HEK293 (cell line): ENCODE measurements around the gene MED13L.
A peak's percentile ranks its signal among the peaks of the same experiment; 100 is the strongest.

ENCODE experiments used
- GLI4 ChIP-seq: fragments of 450-650 bp; formaldehyde crosslinking; IDR thresholded peaks from 2 replicates; pipeline ENCODE4 v1.5.1; 2016; ENCODE audit warnings: missing biosample characterization, missing genetic modification characterization
- KLF1 ChIP-seq: fragments of 450-650 bp; formaldehyde crosslinking; IDR thresholded peaks from 2 replicates; pipeline ENCODE4 v1.5.1; 2016; ENCODE audit warnings: missing biosample characterization, missing genetic modification characterization
- WT1 ChIP-seq: fragments of 450-650 bp; formaldehyde crosslinking; IDR thresholded peaks from 2 replicates; pipeline ENCODE4 v1.5.1; 2016; ENCODE audit warnings: missing biosample characterization, missing genetic modification characterization
- ZBTB6 ChIP-seq: fragments of 450-650 bp; formaldehyde crosslinking; IDR thresholded peaks from 2 replicates; pipeline ENCODE4 v1.5.1; 2017; ENCODE audit warnings: missing biosample characterization, missing genetic modification characterization
- ZIC2 ChIP-seq: fragments of 450-650 bp; formaldehyde crosslinking; IDR thresholded peaks from 2 replicates; pipeline ENCODE4 v1.5.1; 2016; ENCODE audit warnings: missing biosample characterization, missing genetic modification characterization
- ZNF10 ChIP-seq: fragments of 450-650 bp; formaldehyde crosslinking; IDR thresholded peaks from 2 replicates; pipeline ENCODE4 v1.5.1; 2017; ENCODE audit warnings: missing biosample characterization, missing genetic modification characterization
- ZNF184 ChIP-seq: fragments of 450-650 bp; IDR thresholded peaks from 2 replicates; pipeline ENCODE4 v1.5.1; 2018; ENCODE audit warnings: missing biosample characterization, mild to moderate bottlenecking, missing genetic modification characterization
- ZNF2 ChIP-seq: fragments of 450-650 bp; formaldehyde crosslinking; IDR thresholded peaks from 2 replicates; pipeline ENCODE4 v1.5.1; 2016; ENCODE audit warnings: missing biosample characterization, missing genetic modification characterization
- ZNF23 ChIP-seq: fragments of 450-650 bp; formaldehyde crosslinking; IDR thresholded peaks from 2 replicates; pipeline ENCODE4 v1.5.1; 2016; ENCODE audit warnings: missing biosample characterization, missing genetic modification characterization, borderline replicate concordance
- ZNF26 ChIP-seq: fragments of 450-650 bp; formaldehyde crosslinking; IDR thresholded peaks from 2 replicates; pipeline ENCODE4 v1.5.1; 2016; ENCODE audit warnings: missing biosample characterization, missing genetic modification characterization
- ZNF311 ChIP-seq: fragments of 450-650 bp; formaldehyde crosslinking; IDR thresholded peaks from 2 replicates; pipeline ENCODE4 v1.5.1; 2017; ENCODE audit warnings: missing biosample characterization, missing genetic modification characterization, borderline replicate concordance
- ZNF324 ChIP-seq: fragments of 450-650 bp; formaldehyde crosslinking; IDR thresholded peaks from 2 replicates; pipeline ENCODE4 v1.5.1; 2016; ENCODE audit warnings: missing biosample characterization, missing genetic modification characterization
- ZNF335 ChIP-seq: fragments of 450-650 bp; formaldehyde crosslinking; conservative IDR thresholded peaks from 2 replicates; pipeline ENCODE4 v1.5.1; 2016; ENCODE audit warnings: missing biosample characterization, missing genetic modification characterization
- ZNF362 ChIP-seq: fragments of 450-650 bp; formaldehyde crosslinking; IDR thresholded peaks from 2 replicates; pipeline ENCODE4 v1.5.1; 2016; ENCODE audit warnings: missing biosample characterization, missing genetic modification characterization
- ZNF391 ChIP-seq: fragments of 450-650 bp; formaldehyde crosslinking; IDR thresholded peaks from 2 replicates; pipeline ENCODE4 v1.5.1; 2016; ENCODE audit warnings: low read depth, missing biosample characterization, missing genetic modification characterization, borderline replicate concordance
- ZNF398 ChIP-seq: fragments of 450-650 bp; formaldehyde crosslinking; IDR thresholded peaks from 2 replicates; pipeline ENCODE4 v1.5.1; 2017; ENCODE audit warnings: missing biosample characterization, missing genetic modification characterization
- ZNF48 ChIP-seq: fragments of 450-650 bp; formaldehyde crosslinking; IDR thresholded peaks from 2 replicates; pipeline ENCODE4 v1.5.1; 2016; ENCODE audit warnings: missing biosample characterization, missing genetic modification characterization
- ZNF529 ChIP-seq: fragments of 450-650 bp; formaldehyde crosslinking; IDR thresholded peaks from 2 replicates; pipeline ENCODE4 v1.5.1; 2017; ENCODE audit warnings: missing genetic modification characterization, missing biosample characterization; ENCODE audit not compliant: insufficient replicate concordance
- ZNF580 ChIP-seq: fragments of 450-650 bp; formaldehyde crosslinking; IDR thresholded peaks from 2 replicates; pipeline ENCODE4 v1.5.1; 2016; ENCODE audit warnings: missing biosample characterization, missing genetic modification characterization
- ZNF639 ChIP-seq: fragments of 450-650 bp; formaldehyde crosslinking; IDR thresholded peaks from 2 replicates; pipeline ENCODE4 v1.5.1; 2016; ENCODE audit warnings: missing biosample characterization, missing genetic modification characterization
- ZNF658 ChIP-seq: fragments of 450-650 bp; formaldehyde crosslinking; IDR thresholded peaks from 2 replicates; pipeline ENCODE4; 2016; ENCODE audit warnings: missing biosample characterization, missing genetic modification characterization
- ZNF701 ChIP-seq: fragments of 450-650 bp; formaldehyde crosslinking; IDR thresholded peaks from 2 replicates; pipeline ENCODE4 v1.5.1; 2016; ENCODE audit warnings: missing biosample characterization, missing genetic modification characterization
- ZNF76 ChIP-seq: fragments of 450-650 bp; formaldehyde crosslinking; IDR thresholded peaks from 2 replicates; pipeline ENCODE4; 2016; ENCODE audit warnings: low read depth, missing biosample characterization, missing genetic modification characterization, borderline replicate concordance
- ZNF791 ChIP-seq: fragments of 450-650 bp; formaldehyde crosslinking; IDR thresholded peaks from 2 replicates; pipeline ENCODE4 v1.5.1; 2016; ENCODE audit warnings: missing biosample characterization, missing genetic modification characterization
- TF ChIP-seq, protein P1 (sequence below): fragments of 450-650 bp; formaldehyde crosslinking; IDR thresholded peaks from 2 replicates; pipeline ENCODE4 v1.5.1; 2016; ENCODE audit warnings: missing biosample characterization, missing genetic modification characterization
- TF ChIP-seq, protein P2 (sequence below): fragments of 450-650 bp; formaldehyde crosslinking; IDR thresholded peaks from 2 replicates; pipeline ENCODE4 v1.5.1; 2016; ENCODE audit warnings: missing biosample characterization, missing genetic modification characterization, low read depth
- TF ChIP-seq, protein P3 (sequence below): fragments of 450-650 bp; formaldehyde crosslinking; IDR thresholded peaks from 2 replicates; pipeline ENCODE4 v1.5.1; 2016; ENCODE audit warnings: missing biosample characterization, missing genetic modification characterization
- TF ChIP-seq, protein P4 (sequence below): fragments of 450-650 bp; formaldehyde crosslinking; IDR thresholded peaks from 2 replicates; pipeline ENCODE4 v1.5.1; 2017; ENCODE audit warnings: missing biosample characterization, missing genetic modification characterization

Gene MED13L

GRCh38 chr12:116157845-116158267 lies 119.6 kb downstream of the MED13L start (continued):
- TF ChIP-seq, protein P1, sequence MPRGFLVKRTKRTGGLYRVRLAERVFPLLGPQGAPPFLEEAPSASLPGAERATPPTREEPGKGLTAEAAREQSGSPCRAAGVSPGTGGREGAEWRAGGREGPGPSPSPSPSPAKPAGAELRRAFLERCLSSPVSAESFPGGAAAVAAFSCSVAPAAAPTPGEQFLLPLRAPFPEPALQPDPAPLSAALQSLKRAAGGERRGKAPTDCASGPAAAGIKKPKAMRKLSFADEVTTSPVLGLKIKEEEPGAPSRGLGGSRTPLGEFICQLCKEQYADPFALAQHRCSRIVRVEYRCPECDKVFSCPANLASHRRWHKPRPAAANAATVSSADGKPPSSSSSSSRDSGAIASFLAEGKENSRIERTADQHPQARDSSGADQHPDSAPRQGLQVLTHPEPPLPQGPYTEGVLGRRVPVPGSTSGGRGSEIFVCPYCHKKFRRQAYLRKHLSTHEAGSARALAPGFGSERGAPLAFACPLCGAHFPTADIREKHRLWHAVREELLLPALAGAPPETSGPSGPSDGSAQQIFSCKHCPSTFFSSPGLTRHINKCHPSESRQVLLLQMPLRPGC (tag by site-specific recombination), result no peak
- TF ChIP-seq ZNF26 (tag by site-specific recombination), result no peak
- TF ChIP-seq KLF1 (tag by site-specific recombination), result no peak
- no peak for TF ChIP-seq WT1 (tag by site-specific recombination)
- no peak for TF ChIP-seq ZNF658
- no peak for TF ChIP-seq GLI4
- TF ChIP-seq ZNF335 (tag by site-specific recombination), result 0 out of 2 replicates have a peak, but pooled peaks have one; percentile 22
- TF ChIP-seq, protein P2, sequence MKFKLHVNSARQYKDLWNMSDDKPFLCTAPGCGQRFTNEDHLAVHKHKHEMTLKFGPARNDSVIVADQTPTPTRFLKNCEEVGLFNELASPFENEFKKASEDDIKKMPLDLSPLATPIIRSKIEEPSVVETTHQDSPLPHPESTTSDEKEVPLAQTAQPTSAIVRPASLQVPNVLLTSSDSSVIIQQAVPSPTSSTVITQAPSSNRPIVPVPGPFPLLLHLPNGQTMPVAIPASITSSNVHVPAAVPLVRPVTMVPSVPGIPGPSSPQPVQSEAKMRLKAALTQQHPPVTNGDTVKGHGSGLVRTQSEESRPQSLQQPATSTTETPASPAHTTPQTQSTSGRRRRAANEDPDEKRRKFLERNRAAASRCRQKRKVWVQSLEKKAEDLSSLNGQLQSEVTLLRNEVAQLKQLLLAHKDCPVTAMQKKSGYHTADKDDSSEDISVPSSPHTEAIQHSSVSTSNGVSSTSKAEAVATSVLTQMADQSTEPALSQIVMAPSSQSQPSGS (tag by site-specific recombination), result no peak
- no peak for TF ChIP-seq ZNF529 (tag by site-specific recombination)
- TF ChIP-seq ZNF2, result peak; percentile 21; the same call in 1 of the 2 replicates
- TF ChIP-seq ZNF48 (tag by site-specific recombination), result no peak
- peak; percentile 85 for TF ChIP-seq ZNF362
- no peak for TF ChIP-seq ZNF184 (tag by site-specific recombination)
- no peak for TF ChIP-seq ZNF580 (tag by site-specific recombination)
- no peak for TF ChIP-seq ZNF701
- TF ChIP-seq ZNF639 (tag by site-specific recombination), result 0 out of 2 replicates have a peak, but pooled peaks have one; percentile 39
- TF ChIP-seq ZNF311 (tag by site-specific recombination), result no peak
- peak; percentile 79 for TF ChIP-seq ZNF10 (tag by site-specific recombination)
- no peak for TF ChIP-seq ZIC2
- TF ChIP-seq ZNF791 (tag by site-specific recombination), result no peak
- TF ChIP-seq, protein P3, sequence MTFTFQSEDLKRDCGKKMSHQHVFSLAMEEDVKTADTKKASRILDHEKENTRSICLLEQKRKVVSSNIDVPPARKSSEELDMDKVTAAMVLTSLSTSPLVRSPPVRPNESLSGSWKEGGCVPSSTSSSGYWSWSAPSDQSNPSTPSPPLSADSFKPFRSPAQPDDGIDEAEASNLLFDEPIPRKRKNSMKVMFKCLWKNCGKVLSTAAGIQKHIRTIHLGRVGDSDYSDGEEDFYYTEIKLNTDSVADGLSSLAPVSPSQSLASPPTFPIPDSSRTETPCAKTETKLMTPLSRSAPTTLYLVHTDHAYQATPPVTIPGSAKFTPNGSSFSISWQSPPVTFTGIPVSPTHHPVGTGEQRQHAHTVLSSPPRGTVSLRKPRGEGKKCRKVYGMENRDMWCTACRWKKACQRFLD (tag by site-specific recombination), result no peak
- TF ChIP-seq ZNF398, result no peak
- TF ChIP-seq, protein P4, sequence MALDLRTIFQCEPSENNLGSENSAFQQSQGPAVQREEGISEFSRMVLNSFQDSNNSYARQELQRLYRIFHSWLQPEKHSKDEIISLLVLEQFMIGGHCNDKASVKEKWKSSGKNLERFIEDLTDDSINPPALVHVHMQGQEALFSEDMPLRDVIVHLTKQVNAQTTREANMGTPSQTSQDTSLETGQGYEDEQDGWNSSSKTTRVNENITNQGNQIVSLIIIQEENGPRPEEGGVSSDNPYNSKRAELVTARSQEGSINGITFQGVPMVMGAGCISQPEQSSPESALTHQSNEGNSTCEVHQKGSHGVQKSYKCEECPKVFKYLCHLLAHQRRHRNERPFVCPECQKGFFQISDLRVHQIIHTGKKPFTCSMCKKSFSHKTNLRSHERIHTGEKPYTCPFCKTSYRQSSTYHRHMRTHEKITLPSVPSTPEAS (tag by site-specific recombination), result no peak
- TF ChIP-seq ZBTB6 (tag by site-specific recombination), result no peak
- no peak for TF ChIP-seq ZNF76 (tag by site-specific recombination)
- no peak for TF ChIP-seq ZNF391 (tag by site-specific recombination)
- TF ChIP-seq ZNF23 (tag by site-specific recombination), result no peak
- TF ChIP-seq ZNF324 (tag by site-specific recombination), result no peak
